Activated CD8-positive, alpha-beta memory T cell treated with anti-CD3 and anti-CD28 coated beads, Interleukin-2, amount 10 ng/mL, durations not matched to agents 7 days and 5 days (primary cell): ENCODE data around the gene TDRKH. TPM values are rescaled to one million over a fixed set of nuclear protein-coding genes. Genes with fewer than 3 reads are reported as not detected.
"Not testable (repeated sequence)": the region's sequence is repeated elsewhere in the genome, so short reads cannot be mapped to it uniquely, and the experiment has no call there.

Experiments
- ATAC-seq: fragments of 150-1000 bp; cut with Tn5 transposase; one replicate; pipeline ENCODE4 v1.10.0; 2021; ENCODE audit warnings: moderate library complexity
- CTCF ChIA-PET: fragments of 350-600 bp; sonication (Branson Sonifier 250); formaldehyde crosslinking; loops from one replicate; lab custom pipeline; 2021; ENCODE audit warnings: antibody characterized with exemption; lab: Charles Lee
- DNase-seq: peaks from one replicate; pipeline ENCODE4 v3.0.0-alpha.2; 2020
- H3K27ac Mint-ChIP-seq: one replicate; pipeline ENCODE4 v1.8.0; 2021; ENCODE audit warnings: mild to moderate bottlenecking, mixed read lengths
- H3K27me3 Mint-ChIP-seq: one replicate; pipeline ENCODE4 v1.8.0; 2021; ENCODE audit warnings: mixed read lengths
- H3K36me3 Mint-ChIP-seq: one replicate; pipeline ENCODE4 v1.8.0; 2021; ENCODE audit warnings: mild to moderate bottlenecking, mixed read lengths
- H3K4me1 Mint-ChIP-seq: one replicate; pipeline ENCODE4 v1.8.0; 2021; ENCODE audit warnings: mixed read lengths
- H3K4me3 Mint-ChIP-seq: one replicate; pipeline ENCODE4 v1.8.0; 2021; ENCODE audit warnings: mild to moderate bottlenecking, moderate library complexity, mixed read lengths
- H3K9me3 Mint-ChIP-seq: one replicate; pipeline ENCODE4 v1.8.0; 2022; ENCODE audit warnings: low read depth, mixed read lengths
- total RNA-seq, 2 experiments: library from RNA; stranded (reverse); gene quantifications; one replicate each; pipeline ENCODE4 v1.2.3, GENCODE V29; 2021

Gene TDRKH
- total RNA-seq, 2 experiments from 2014 or later = 16.4 to 17.1 TPM

- Mint-ChIP-seq H3K4me3 (peak within 1 kb of the TSS; percentile 93), H3K27ac (peak within 1 kb of the TSS; percentile 98), H3K9me3 (no peaks in the 10 kb centered on the region), H3K36me3 (peaks cover 26% of the 10 kb centered on the region), H3K27me3 (no peaks in the 10 kb centered on the region), H3K4me1 (peaks cover 33% of the 10 kb centered on the region)
- ATAC-seq = peak; percentile 99
- CTCF ChIA-PET = interaction anchor here (0.8 to 1.9 kb wide), 10 partner anchors 15 to 228 kb away, joined by 3 to 7 read pairs (median 4); partner anchors contain the start of gene C2CD4D
- peak; percentile 91 for DNase-seq
Measured at GRCh38 chr1:151762941-151763921, 27.1 kb downstream of the TDRKH start, which contains the start of gene MRPL9. TSS of gene MRPL9 (minus strand) at chr1:151763496. CDS start at chr1:151763479, 17 bp downstream.

GRCh38 chr1:151760597-151761385 lies 29.5 kb downstream of the TDRKH start:
- peak overlapping the region; percentile 34 for H3K27ac Mint-ChIP-seq
- DNase-seq = no peak
- CTCF ChIA-PET = no interaction called here
- no peaks in the 10 kb centered on the region for H3K9me3 Mint-ChIP-seq
- H3K4me3 Mint-ChIP-seq = no peak overlapping the region
- H3K27me3 Mint-ChIP-seq = no peaks in the 10 kb centered on the region
- ATAC-seq = no peak
- H3K36me3 Mint-ChIP-seq = peaks cover 28% of the 10 kb centered on the region
- peaks cover 42% of the 10 kb centered on the region for H3K4me1 Mint-ChIP-seq

- Mint-ChIP-seq H3K9me3 (no peaks in the 10 kb centered on the region), H3K4me1 (peaks cover 39% of the 10 kb centered on the region), H3K27me3 (no peaks in the 10 kb centered on the region), H3K4me3 (no peak overlapping the region), H3K36me3 (peaks cover 28% of the 10 kb centered on the region), H3K27ac (no peak overlapping the region)
- ATAC-seq = no peak
- CTCF ChIA-PET = interaction anchor here (1.2 to 1.3 kb wide), 2 partner anchors 24 to 61 kb away, joined by 3 to 5 read pairs; no protein-coding TSS in a partner anchor
- no peak for DNase-seq
Measured at GRCh38 chr1:151759241-151759640, 31.1 kb downstream of the TDRKH start.

GRCh38 chr1:151756291-151756690 lies 34.0 kb downstream of the TDRKH start:
- Mint-ChIP-seq H3K27me3 (peaks cover 4% of the 10 kb centered on the region), H3K36me3 (peaks cover 21% of the 10 kb centered on the region), H3K27ac (peak overlapping the region; percentile 28), H3K4me1 (peaks cover 20% of the 10 kb centered on the region), H3K9me3 (no peaks in the 10 kb centered on the region), H3K4me3 (no peak overlapping the region)
- ATAC-seq (peak; percentile 49), DNase-seq (no peak)
- CTCF ChIA-PET = interaction anchor here (0.8 kb wide), 1 partner anchor 33 kb away, joined by 3 read pairs; no protein-coding TSS in a partner anchor

- peaks cover 23% of the 10 kb centered on the region for H3K27me3 Mint-ChIP-seq
- no peak overlapping the region for H3K27ac Mint-ChIP-seq
- H3K4me1 Mint-ChIP-seq = peaks cover 7% of the 10 kb centered on the region
- no peaks in the 10 kb centered on the region for H3K36me3 Mint-ChIP-seq
- peaks cover 2% of the 10 kb centered on the region for H3K9me3 Mint-ChIP-seq
- H3K4me3 Mint-ChIP-seq = no peak overlapping the region
- ATAC-seq (no peak), DNase-seq (no peak)
- CTCF ChIA-PET = no interaction called here
Measured at GRCh38 chr1:151741516-151741915, 48.8 kb downstream of the TDRKH start.

GRCh38 chr1:151739590-151740355 lies 50.5 kb downstream of the TDRKH start:
- CTCF ChIA-PET = interaction anchor here (1.9 kb wide), 1 partner anchor 146 kb away, joined by 5 read pairs; no protein-coding TSS in a partner anchor
- no peak for ATAC-seq
- H3K27ac Mint-ChIP-seq = no peak overlapping the region
- H3K27me3 Mint-ChIP-seq = peaks cover 15% of the 10 kb centered on the region
- DNase-seq = no peak
- no peaks in the 10 kb centered on the region for H3K36me3 Mint-ChIP-seq
- H3K9me3 Mint-ChIP-seq = peaks cover 3% of the 10 kb centered on the region
- H3K4me1 Mint-ChIP-seq = peaks cover 7% of the 10 kb centered on the region
- no peak overlapping the region for H3K4me3 Mint-ChIP-seq

GRCh38 chr1:151737479-151737878 lies 52.8 kb downstream of the TDRKH start:
- CTCF ChIA-PET = interaction anchor here (1.1 kb wide), 1 partner anchor 143 kb away, joined by 3 read pairs; no protein-coding TSS in a partner anchor

GRCh38 chr1:151737026-151737425 lies 53.3 kb downstream of the TDRKH start:
- H3K4me1 Mint-ChIP-seq = peaks cover 7% of the 10 kb centered on the region
- CTCF ChIA-PET = interaction anchor here (1.1 kb wide), 1 partner anchor 143 kb away, joined by 3 read pairs; no protein-coding TSS in a partner anchor
- H3K27me3 Mint-ChIP-seq = peaks cover 5% of the 10 kb centered on the region
- ATAC-seq (no peak), DNase-seq (no peak)
- peaks cover 3% of the 10 kb centered on the region for H3K9me3 Mint-ChIP-seq
- H3K36me3 Mint-ChIP-seq = no peaks in the 10 kb centered on the region
- no peak overlapping the region for H3K4me3 Mint-ChIP-seq
- no peak overlapping the region for H3K27ac Mint-ChIP-seq

More at GRCh38 chr1:151737479-151737878, 52.8 kb downstream of the TDRKH start:
- Mint-ChIP-seq H3K4me3 (no peak overlapping the region), H3K36me3 (no peaks in the 10 kb centered on the region), H3K9me3 (peaks cover 3% of the 10 kb centered on the region), H3K4me1 (peaks cover 7% of the 10 kb centered on the region), H3K27ac (no peak overlapping the region), H3K27me3 (peaks cover 3% of the 10 kb centered on the region)
- no peak for ATAC-seq
- no peak for DNase-seq

GRCh38 chr1:151733995-151734394 lies 56.3 kb downstream of the TDRKH start:
- not testable (repeated sequence) for H3K36me3 Mint-ChIP-seq, DNase-seq, H3K9me3 Mint-ChIP-seq, H3K27ac Mint-ChIP-seq, H3K4me3 Mint-ChIP-seq, ATAC-seq, H3K4me1 Mint-ChIP-seq
- H3K27me3 Mint-ChIP-seq = peaks cover 20% of the 10 kb centered on the region
- CTCF ChIA-PET = interaction anchor here (0.9 to 2.1 kb wide), 14 partner anchors 12 to 297 kb away, joined by 3 to 7 read pairs (median 4); partner anchors contain the start of gene TUFT1

- CTCF ChIA-PET = interaction anchor here (0.6 to 1.2 kb wide), 2 partner anchors 104 to 259 kb away, joined by 3 to 4 read pairs; no protein-coding TSS in a partner anchor
- DNase-seq (no peak), ATAC-seq (no peak)
- Mint-ChIP-seq H3K4me1 (no peaks in the 10 kb centered on the region), H3K27ac (no peak overlapping the region), H3K27me3 (peaks cover 25% of the 10 kb centered on the region), H3K4me3 (no peak overlapping the region), H3K9me3 (peaks cover 3% of the 10 kb centered on the region), H3K36me3 (no peaks in the 10 kb centered on the region)
Measured at GRCh38 chr1:151733126-151733525, 57.2 kb downstream of the TDRKH start.

- DNase-seq (peak; percentile 7), ATAC-seq (no peak)
- H3K27ac Mint-ChIP-seq = no peak overlapping the region
- no peaks in the 10 kb centered on the region for H3K9me3 Mint-ChIP-seq
- no peaks in the 10 kb centered on the region for H3K4me1 Mint-ChIP-seq
- H3K36me3 Mint-ChIP-seq = no peaks in the 10 kb centered on the region
- H3K27me3 Mint-ChIP-seq = peaks cover 43% of the 10 kb centered on the region
- CTCF ChIA-PET = interaction anchor here (1.2 kb wide), 2 partner anchors 9 to 136 kb away, joined by 3 read pairs; no protein-coding TSS in a partner anchor
- no peak overlapping the region for H3K4me3 Mint-ChIP-seq
Measured at GRCh38 chr1:151729966-151730291, 60.4 kb downstream of the TDRKH start.
